HL-60 (cell line): ENCODE data around the gene ZNF124.
"Not testable (repeated sequence)": the region's sequence is repeated elsewhere in the genome, so short reads cannot be mapped to it uniquely, and the experiment has no call there.

Experiments
- DNase-seq, 2 experiments: peaks; one replicate each; pipeline ENCODE4 v3.0.0-alpha.2; 2010 to 2020; ENCODE audit warnings: low read depth in 1 of 2, low spot score in 1 of 2
- H3K27ac ChIP-seq: fragments of 250-450 bp; sonication (Bioruptor Pico); replicated peaks from 2 replicates; pipeline ENCODE4 v1.5.1; 2020; ENCODE audit warnings: mild to moderate bottlenecking, moderate library complexity
- H3K27me3 ChIP-seq: fragments of 250-450 bp; sonication (Bioruptor Pico); 2 replicates; pipeline ENCODE4 v1.5.1; 2021; ENCODE audit warnings: mild to moderate bottlenecking, moderate library complexity; ENCODE audit not compliant: insufficient read depth, poor library complexity, severe bottlenecking
- H3K4me3 ChIP-seq: replicated peaks from 2 replicates; pipeline ENCODE4 v1.5.1; 2011; ENCODE audit warnings: mild to moderate bottlenecking, control low read depth, low read length; ENCODE audit not compliant: insufficient read depth
- CTCF ChIP-seq: IDR thresholded peaks from one replicate; pipeline ENCODE4 v1.5.1; 2011; ENCODE audit warnings: low read length, control low read depth, inconsistent platforms; ENCODE audit not compliant: insufficient read depth
- GABPA ChIP-seq: IDR thresholded peaks from 2 replicates; pipeline ENCODE4 v1.6.1; 2012; ENCODE audit warnings: low read depth
- POLR2AphosphoS5 ChIP-seq: IDR thresholded peaks from 2 replicates; pipeline ENCODE4 v1.6.1; 2012; ENCODE audit warnings: low read depth
- REST ChIP-seq: IDR thresholded peaks from 2 replicates; pipeline ENCODE4 v1.6.1; 2012; ENCODE audit warnings: low read depth; ENCODE audit not compliant: insufficient replicate concordance
- SPI1 ChIP-seq: IDR thresholded peaks from 2 replicates; pipeline ENCODE4 v1.6.1; 2012; ENCODE audit warnings: low read depth, mild to moderate bottlenecking, borderline replicate concordance

Gene ZNF124

GRCh38 chr1:247147781-247148180, 24.0 kb downstream of the ZNF124 start:
- H3K27me3 ChIP-seq, result no peaks in the 10 kb centered on the region
- no peak for TF ChIP-seq CTCF
- H3K27ac ChIP-seq, result no peak overlapping the region
- no peak overlapping the region for H3K4me3 ChIP-seq
- DNase-seq, result no peak

GRCh38 chr1:247147120-247147519, 24.7 kb downstream of the ZNF124 start:
- DNase-seq, H3K27me3 ChIP-seq, H3K27ac ChIP-seq, H3K4me3 ChIP-seq: not testable (repeated sequence)

GRCh38 chr1:247146671-247147070, 25.1 kb downstream of the ZNF124 start:
- Histone ChIP-seq H3K4me3 (no peak overlapping the region), H3K27me3 (no peaks in the 10 kb centered on the region), H3K27ac (no peak overlapping the region)
- no peak for TF ChIP-seq POLR2AphosphoS5
- peak; percentile 2 for TF ChIP-seq CTCF
- no peak for DNase-seq

GRCh38 chr1:247145279-247145678, 26.5 kb downstream of the ZNF124 start:
- Histone ChIP-seq H3K27me3 (no peaks in the 10 kb centered on the region), H3K4me3 (no peak overlapping the region), H3K27ac (no peak overlapping the region)
- no peak for DNase-seq
- TF ChIP-seq SPI1 (no peak), REST (no peak), GABPA (no peak)

- DNase-seq, H3K4me3 ChIP-seq, H3K27me3 ChIP-seq: not testable (repeated sequence)
These were observed 32.3 kb downstream of the ZNF124 start for GRCh38 chr1:247139557-247139956.

GRCh38 chr1:247131236-247131635, 40.6 kb downstream of the ZNF124 start:
- no peak for DNase-seq
- no peak overlapping the region for H3K4me3 ChIP-seq
- no peaks in the 10 kb centered on the region for H3K27me3 ChIP-seq
- H3K27ac ChIP-seq, result no peak overlapping the region
- no peak for TF ChIP-seq CTCF
- TF ChIP-seq SPI1, result no peak
- no peak for TF ChIP-seq REST
- TF ChIP-seq GABPA, result no peak
- TF ChIP-seq POLR2AphosphoS5, result no peak

More at GRCh38 chr1:247139557-247139956, 32.3 kb downstream of the ZNF124 start:
- H3K27ac ChIP-seq, result not testable (repeated sequence)
